WTC11 (cell line): Measurements from ENCODE around the gene P3H1.

ENCODE experiments used
- ATF2 ChIP-seq: sonication (generic); formaldehyde crosslinking; IDR thresholded peaks from 2 replicates; pipeline ENCODE4 v1.8.1; 2022; ENCODE audit warnings: low read depth, missing genetic modification reagents, borderline replicate concordance
- ATF3 ChIP-seq: sonication (generic); formaldehyde crosslinking; conservative IDR thresholded peaks from 2 replicates; pipeline ENCODE4 v1.8.1; 2022; ENCODE audit warnings: mild to moderate bottlenecking, missing genetic modification reagents
- CTCF ChIP-seq: fragments of 200-600 bp; IDR thresholded peaks from 2 replicates; pipeline ENCODE4 v1.8.0; 2022; ENCODE audit warnings: antibody characterized with exemption
- HMGXB4 ChIP-seq: sonication (generic); formaldehyde crosslinking; IDR thresholded peaks from 2 replicates; pipeline ENCODE4 v1.8.1; 2023; ENCODE audit warnings: mild to moderate bottlenecking, moderate library complexity, missing genetic modification reagents
- KAT7 ChIP-seq: sonication (generic); formaldehyde crosslinking; IDR thresholded peaks from 2 replicates; pipeline ENCODE4 v1.8.1; 2023; ENCODE audit warnings: missing genetic modification reagents, mild to moderate bottlenecking, borderline replicate concordance
- MAX ChIP-seq: sonication (generic); formaldehyde crosslinking; IDR thresholded peaks from 2 replicates; pipeline ENCODE4 v1.8.0; 2022; ENCODE audit warnings: mild to moderate bottlenecking, missing genetic modification reagents
- SMAD3 ChIP-seq: sonication (generic); formaldehyde crosslinking; IDR thresholded peaks from 2 replicates; pipeline ENCODE4 v1.8.0; 2022; ENCODE audit warnings: missing genetic modification reagents, mild to moderate bottlenecking, borderline replicate concordance
- SMAD4 ChIP-seq: sonication (generic); formaldehyde crosslinking; IDR thresholded peaks from 2 replicates; pipeline ENCODE4 v1.8.0; 2022; ENCODE audit warnings: mild to moderate bottlenecking, missing genetic modification reagents
- STAT6 ChIP-seq: sonication (generic); formaldehyde crosslinking; conservative IDR thresholded peaks from 2 replicates; pipeline ENCODE4 v1.8.1; 2023; ENCODE audit warnings: mild to moderate bottlenecking, low read depth, missing genetic modification reagents, moderate library complexity
- TCF7 ChIP-seq: sonication (generic); formaldehyde crosslinking; IDR thresholded peaks from 2 replicates; pipeline ENCODE4 v1.8.0; 2022; ENCODE audit warnings: mild to moderate bottlenecking, low read depth, missing genetic modification reagents, moderate library complexity
- TEAD1 ChIP-seq: sonication (generic); formaldehyde crosslinking; IDR thresholded peaks from 2 replicates; pipeline ENCODE4 v1.8.0; 2022; ENCODE audit warnings: mild to moderate bottlenecking, missing genetic modification reagents
- ZBTB43 ChIP-seq: sonication (generic); formaldehyde crosslinking; IDR thresholded peaks from 2 replicates; pipeline ENCODE4 v1.8.1; 2023; ENCODE audit warnings: mild to moderate bottlenecking, missing genetic modification reagents
- ZNF263 ChIP-seq: sonication (generic); formaldehyde crosslinking; IDR thresholded peaks from 2 replicates; pipeline ENCODE4 v1.8.1; 2022; ENCODE audit warnings: low read depth, mild to moderate bottlenecking, moderate library complexity, missing genetic modification reagents
- ZNF416 ChIP-seq: fragments of 250-450 bp; sonication (Bioruptor Pico); IDR thresholded peaks from 2 replicates; pipeline ENCODE4 v1.9.0; 2021; ENCODE audit warnings: mild to moderate bottlenecking, inconsistent platforms

- no peak for TF ChIP-seq CTCF
- no peak for TF ChIP-seq HMGXB4 (CRISPR knock-in tag)
- TF ChIP-seq SMAD4 (CRISPR knock-in tag) = no peak
- TF ChIP-seq ZNF263 (CRISPR knock-in tag) = no peak
- TF ChIP-seq ATF3 = no peak
- no peak for TF ChIP-seq STAT6
- TF ChIP-seq TCF7 = no peak
- TF ChIP-seq KAT7 (CRISPR knock-in tag) = no peak
- no peak for TF ChIP-seq TEAD1 (CRISPR knock-in tag)
- TF ChIP-seq SMAD3 (CRISPR knock-in tag) = no peak
- TF ChIP-seq ATF2 (CRISPR knock-in tag) = no peak
- no peak for TF ChIP-seq MAX (CRISPR knock-in tag)
- no peak for TF ChIP-seq ZBTB43 (CRISPR knock-in tag)
- TF ChIP-seq ZNF416 (CRISPR knock-in tag) = no peak
These were observed 18.1 kb downstream of the P3H1 start for GRCh38 chr1:42748461-42749410.
